OCI-LY7 (cell line): ENCODE data around the gene PES1. TPM values are rescaled to one million over a fixed set of nuclear protein-coding genes. Genes with fewer than 3 reads are reported as not detected.
"Not testable (repeated sequence)": the region's sequence is repeated elsewhere in the genome, so short reads cannot be mapped to it uniquely, and the experiment has no call there.

ENCODE experiments used
- BruUV-seq: library from RNA; stranded (reverse); fragments of 400-500 nt; replicated peaks from 2 replicates; lab custom pipeline; 2021; lab: Mats Ljungman, UMichigan
- CTCF ChIA-PET: fragments of 300-600 bp; sonication (Branson Sonifier 250); formaldehyde crosslinking; loops from one replicate; lab custom pipeline; 2022; ENCODE audit warnings: antibody characterized with exemption; ENCODE audit not compliant: unreplicated experiment; lab: Charles Lee
- POLR2A ChIA-PET: fragments of 300-600 bp; sonication (Branson Sonifier 250); formaldehyde crosslinking; loops from one replicate; lab custom pipeline; 2022; ENCODE audit warnings: antibody characterized with exemption; lab: Charles Lee
- DNase-seq: peaks from one replicate; pipeline ENCODE4 v3.0.0-alpha.2; 2015; ENCODE audit warnings: low spot score
- H2AFZ ChIP-seq: fragments of 200-600 bp; sonication (generic), shearing (Covaris generic); 2 replicates; pipeline ENCODE4 v1.6.1; 2014; ENCODE audit warnings: mild to moderate bottlenecking, antibody characterized with exemption, low read length, moderate library complexity
- H3K27ac ChIP-seq: fragments of 200-600 bp; sonication (generic); 2 replicates; pipeline ENCODE4 v1.5.1; 2014; ENCODE audit warnings: mixed run types, low read depth, mild to moderate bottlenecking, moderate library complexity, low read length, inconsistent platforms; ENCODE audit not compliant: poor library complexity, severe bottlenecking
- H3K36me3 ChIP-seq: fragments of 200-600 bp; sonication (generic); 2 replicates; pipeline ENCODE4 v1.6.1; 2014; ENCODE audit warnings: mild to moderate bottlenecking, antibody characterized with exemption, low read length, moderate library complexity, mixed read lengths; ENCODE audit not compliant: insufficient read depth
- H3K4me1 ChIP-seq: fragments of 200-600 bp; sonication (generic); 2 replicates; pipeline ENCODE4 v1.5.1; 2014; ENCODE audit warnings: mild to moderate bottlenecking, low read length; ENCODE audit not compliant: insufficient read depth, poor library complexity, severe bottlenecking
- H3K4me2 ChIP-seq: fragments of 200-600 bp; sonication (generic); 2 replicates; pipeline ENCODE4 v1.6.1; 2014; ENCODE audit warnings: mild to moderate bottlenecking, low read length
- H3K4me3 ChIP-seq: fragments of 200-600 bp; sonication (generic); 2 replicates; pipeline ENCODE4 v1.5.1; 2014; ENCODE audit warnings: mild to moderate bottlenecking, low read depth, low read length; ENCODE audit not compliant: poor library complexity, severe bottlenecking
- H3K79me2 ChIP-seq: fragments of 200-600 bp; sonication (generic); 2 replicates; pipeline ENCODE4 v1.6.1; 2016; ENCODE audit warnings: low read depth, mild to moderate bottlenecking, low read length, moderate library complexity, mixed read lengths; ENCODE audit not compliant: insufficient read depth
- H3K9me2 ChIP-seq: fragments of 200-600 bp; sonication (generic); 2 replicates; pipeline ENCODE4 v1.6.1; 2016; ENCODE audit warnings: mild to moderate bottlenecking, low read length, mixed read lengths; ENCODE audit not compliant: insufficient read depth
- H3K9me3 ChIP-seq: fragments of 200-600 bp; sonication (generic); 2 replicates; pipeline ENCODE4 v1.6.1; 2014; ENCODE audit warnings: mild to moderate bottlenecking, mixed run types, low read length, mixed read lengths
- H4K20me1 ChIP-seq: fragments of 200-600 bp; sonication (generic); 2 replicates; pipeline ENCODE4 v1.6.1; 2014; ENCODE audit warnings: mild to moderate bottlenecking, antibody characterized with exemption, low read length, moderate library complexity, mixed read lengths; ENCODE audit not compliant: insufficient read depth
- CTCF ChIP-seq: fragments of 200-600 bp; sonication (generic); conservative IDR thresholded peaks from 2 replicates; pipeline ENCODE4 v1.5.1; 2014; ENCODE audit warnings: mild to moderate bottlenecking, antibody characterized with exemption, low read length, moderate library complexity, mixed read lengths
- EZH2phosphoT487 ChIP-seq: fragments of 200-600 bp; sonication (generic); IDR thresholded peaks from 2 replicates; pipeline ENCODE4 v1.6.1; 2018; ENCODE audit warnings: low read depth, borderline replicate concordance, mild to moderate bottlenecking, mixed run types, antibody characterized with exemption, low read length, moderate library complexity, mixed read lengths
- intact Hi-C: fragments of 100-400 bp; cut with micrococcal nuclease; formaldehyde crosslinking; loops from one replicate; pipeline ENCODE4 v1.10.0; 2022; ENCODE audit not compliant: unreplicated experiment
- total RNA-seq, 2 experiments: library from RNA; depleted of rRNA in 1 of 2; stranded (reverse); fragments of >200 nt in 1 of 2; shearing (Covaris generic) in 1 of 2; gene quantifications; 2 replicates each; pipeline ENCODE4 v1.2.3, GENCODE V29; 2014 to 2022

Gene PES1
- total RNA-seq, 2 experiments from 2014 or later: 78.2 to 107 TPM

DNA sequence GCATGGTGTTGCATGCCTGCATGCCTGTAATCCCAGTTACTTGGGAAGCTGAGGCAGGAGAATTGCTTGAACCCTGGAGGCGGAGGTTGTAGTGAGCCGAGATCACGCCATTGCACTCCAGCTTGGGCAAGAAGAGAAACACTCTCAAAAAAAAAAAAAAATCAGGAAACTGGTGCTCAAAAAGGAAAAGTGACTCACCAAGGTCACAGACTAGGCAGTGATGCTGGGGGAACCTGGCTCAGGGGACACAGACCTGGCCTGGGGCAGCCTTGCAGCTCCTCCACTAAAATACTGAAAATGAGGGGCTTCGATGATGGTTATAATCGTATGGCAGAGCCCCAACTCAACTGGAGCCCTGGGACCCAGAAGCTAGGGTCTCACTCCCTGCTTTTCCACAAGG, 35.8 kb upstream of the PES1 start:
- no peaks in the 10 kb centered on the region for H3K79me2 ChIP-seq
- H3K36me3 ChIP-seq: no peaks in the 10 kb centered on the region
- no peaks in the 10 kb centered on the region for H3K9me3 ChIP-seq
- H3K9me2 ChIP-seq: no peaks in the 10 kb centered on the region
- TF ChIP-seq EZH2phosphoT487 (no peak), CTCF (no peak)
- no peak overlapping the region for H3K4me3 ChIP-seq
- H2AFZ ChIP-seq: no peak overlapping the region
- ChIA-PET CTCF (no interaction called here), POLR2A (no interaction called here)
- H3K27ac ChIP-seq: no peak overlapping the region
- DNase-seq: no peak
- H4K20me1 ChIP-seq: no peaks in the 10 kb centered on the region
- intact Hi-C loops: no loop called here
- no peak overlapping the region for H3K4me2 ChIP-seq
- H3K4me1 ChIP-seq: no peaks in the 10 kb centered on the region
- no TSS peak for BruUV-seq

DNA sequence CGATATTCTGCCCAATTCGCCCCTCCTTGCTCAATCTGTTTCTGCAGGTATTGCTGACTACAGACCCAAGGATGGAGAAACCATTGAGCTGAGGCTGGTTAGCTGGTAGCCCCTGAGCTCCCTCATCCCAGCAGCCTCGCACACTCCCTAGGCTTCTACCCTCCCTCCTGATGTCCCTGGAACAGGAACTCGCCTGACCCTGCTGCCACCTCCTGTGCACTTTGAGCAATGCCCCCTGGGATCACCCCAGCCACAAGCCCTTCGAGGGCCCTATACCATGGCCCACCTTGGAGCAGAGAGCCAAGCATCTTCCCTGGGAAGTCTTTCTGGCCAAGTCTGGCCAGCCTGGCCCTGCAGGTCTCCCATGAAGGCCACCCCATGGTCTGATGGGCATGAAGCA, 34.7 kb upstream of the PES1 start:
- H3K27ac ChIP-seq: no peak overlapping the region
- ChIA-PET POLR2A (no interaction called here), CTCF (no interaction called here)
- no peaks in the 10 kb centered on the region for H3K36me3 ChIP-seq
- no peaks in the 10 kb centered on the region for H3K9me2 ChIP-seq
- H3K4me2 ChIP-seq: no peak overlapping the region
- H2AFZ ChIP-seq: no peak overlapping the region
- no peaks in the 10 kb centered on the region for H4K20me1 ChIP-seq
- no peaks in the 10 kb centered on the region for H3K4me1 ChIP-seq
- H3K4me3 ChIP-seq: no peak overlapping the region
- intact Hi-C loops: no loop called here
- TF ChIP-seq EZH2phosphoT487: no peak
- TF ChIP-seq CTCF: no peak
- BruUV-seq: no TSS peak
- DNase-seq: no peak
- H3K9me3 ChIP-seq: no peaks in the 10 kb centered on the region
- no peaks in the 10 kb centered on the region for H3K79me2 ChIP-seq

- H3K27ac ChIP-seq, H3K4me3 ChIP-seq, H3K36me3 ChIP-seq, H3K79me2 ChIP-seq, CTCF ChIA-PET, DNase-seq, H3K9me3 ChIP-seq, intact Hi-C loops, H2AFZ ChIP-seq, H4K20me1 ChIP-seq, H3K4me2 ChIP-seq, H3K9me2 ChIP-seq, BruUV-seq, H3K4me1 ChIP-seq: not testable (repeated sequence)
- POLR2A ChIA-PET: interaction anchor here (1.8 kb wide), 1 partner anchor 11 kb away, joined by 4 read pairs; no protein-coding TSS in a partner anchor
Measured at GRCh38 chr22:30619909-30620308, 28.2 kb upstream of the PES1 start.
